GM19023 (cell line): ENCODE data around the gene RRAGC.
"Not testable (repeated sequence)": the region's sequence is repeated elsewhere in the genome, so short reads cannot be mapped to it uniquely, and the experiment has no call there.

Experiments used
- ATAC-seq: cut with Tn5 transposase; IDR thresholded peaks from one replicate; pipeline ENCODE4 v1.9.1; 2021; ENCODE audit warnings: mild to moderate bottlenecking, moderate library complexity; ENCODE audit not compliant: unreplicated experiment

RRAGC gene

GRCh38 chr1:38858833-38859560 lies 575 bp downstream of the RRAGC start:
- ATAC-seq, result peak; percentile 27

DNA sequence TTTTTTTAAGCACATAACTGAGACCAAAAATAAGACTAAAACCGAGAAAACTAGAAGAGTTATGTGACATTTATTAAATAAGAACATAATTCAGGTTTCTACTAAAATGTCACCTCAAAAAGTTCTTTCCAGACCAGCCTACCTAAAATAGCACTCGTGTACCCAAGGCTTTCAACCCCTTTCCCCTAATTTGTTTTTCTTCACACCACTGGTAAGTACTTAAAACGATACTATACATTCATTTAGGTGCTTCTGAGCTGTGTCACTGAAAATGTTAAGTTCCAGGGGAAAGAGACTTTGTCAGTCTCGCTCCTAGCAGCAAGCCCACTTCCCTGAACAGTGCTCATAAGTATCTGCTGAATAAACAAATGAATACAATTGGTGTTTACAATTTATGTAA lies 6.8 kb downstream of the RRAGC start:
- ATAC-seq, result no peak

GRCh38 chr1:38848071-38848470 lies 11.5 kb downstream of the RRAGC start:
- ATAC-seq, result no peak

GRCh38 chr1:38846210-38846609 lies 13.4 kb downstream of the RRAGC start:
- no peak for ATAC-seq

GRCh38 chr1:38845088-38845487 lies 14.5 kb downstream of the RRAGC start:
- not testable (repeated sequence) for ATAC-seq

- ATAC-seq, result no peak
Measured at GRCh38 chr1:38840281-38840680, 19.3 kb downstream of the RRAGC start.

DNA sequence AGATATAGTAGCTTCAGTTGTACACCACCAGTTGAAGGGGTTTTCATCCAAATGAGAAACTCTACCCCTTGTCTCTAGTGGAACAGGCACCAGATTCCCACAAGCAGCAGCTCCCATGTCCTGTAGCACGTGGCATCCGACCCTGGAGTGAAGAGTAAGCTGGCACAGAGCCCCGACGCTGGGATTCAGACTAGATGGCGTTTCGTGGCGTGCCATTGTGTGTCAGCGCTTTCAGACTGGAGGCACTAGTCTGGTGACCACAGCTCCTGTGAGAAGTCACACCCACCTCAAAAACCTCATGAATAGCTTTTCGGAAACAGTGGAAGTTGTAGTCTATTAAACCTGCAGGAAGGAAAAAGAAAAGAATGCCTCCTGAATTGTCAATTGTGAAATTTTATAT lies 20.2 kb downstream of the RRAGC start:
- ATAC-seq, result no peak

DNA sequence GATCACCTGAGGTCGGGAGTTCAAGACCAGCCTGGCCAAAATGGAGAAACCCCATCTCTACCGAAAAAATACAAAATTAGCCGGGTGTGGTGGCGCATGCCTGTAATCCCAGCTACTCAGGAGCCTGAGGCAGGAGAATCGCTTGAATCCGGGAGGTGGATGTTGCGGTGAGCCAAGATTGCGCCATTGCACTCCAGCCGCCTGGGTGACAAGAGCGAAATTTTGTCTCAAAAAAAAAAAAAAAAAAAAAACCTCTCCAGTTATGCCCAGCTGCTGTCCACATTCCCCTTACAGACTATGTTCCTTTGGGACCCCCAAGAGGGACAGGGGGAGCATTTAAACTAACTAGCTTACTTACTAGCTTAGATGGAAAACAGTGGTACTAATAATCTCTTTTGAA lies 23.3 kb downstream of the RRAGC start:
- ATAC-seq, result not testable (repeated sequence)

GRCh38 chr1:38834937-38835827 lies 24.4 kb downstream of the RRAGC start:
- ATAC-seq, result no peak

DNA sequence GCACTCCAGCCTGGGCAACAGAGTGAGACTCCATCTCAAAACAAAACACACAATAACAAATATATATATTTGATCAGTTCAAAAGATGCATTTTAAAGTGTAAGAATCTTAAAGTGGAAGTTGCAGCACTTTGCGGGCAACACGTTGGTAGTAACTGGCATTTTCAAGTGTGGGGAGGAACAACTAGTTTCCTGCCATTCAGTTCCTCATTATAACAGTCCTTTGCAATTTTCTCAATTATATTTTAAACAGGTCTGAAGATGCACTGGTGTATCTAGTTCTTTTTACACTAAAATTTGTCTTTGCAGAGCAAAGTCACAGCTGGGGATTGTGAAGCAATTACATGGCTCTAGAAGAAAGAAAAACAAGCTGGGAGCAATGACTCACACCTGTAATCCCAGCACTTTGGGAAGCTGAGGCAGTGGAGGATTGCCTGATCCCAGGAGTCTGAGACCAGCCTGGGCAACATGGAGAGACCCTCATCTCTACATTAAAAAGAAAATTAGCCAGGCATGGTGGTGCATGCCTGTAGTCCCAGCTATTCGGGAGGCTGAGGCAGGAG lies 25.3 kb downstream of the RRAGC start:
- ATAC-seq, result no peak

- no peak for ATAC-seq
Measured at GRCh38 chr1:38833146-38833545, 26.4 kb downstream of the RRAGC start.

GRCh38 chr1:38832370-38832734 lies 27.2 kb downstream of the RRAGC start:
- ATAC-seq, result no peak

- ATAC-seq, result no peak
Measured at GRCh38 chr1:38831731-38832369, 27.7 kb downstream of the RRAGC start.

DNA sequence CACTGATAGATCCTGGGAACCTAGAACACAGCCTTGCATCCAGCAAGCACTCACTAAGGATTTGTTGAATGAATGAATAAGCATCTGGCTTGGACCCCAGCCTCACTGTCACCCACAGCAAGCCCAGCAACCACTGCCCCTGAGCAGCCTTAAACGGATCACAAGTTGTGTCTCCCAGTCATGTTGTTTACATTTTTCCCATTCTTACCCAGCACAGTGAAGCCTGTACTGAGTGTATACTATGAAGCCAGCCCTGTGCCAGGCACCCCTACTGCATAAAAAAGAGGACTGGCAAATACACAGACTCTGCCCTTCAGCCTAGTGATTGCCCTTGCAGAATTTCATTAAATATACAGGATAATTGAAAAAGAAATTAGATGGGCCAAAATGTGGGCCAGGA lies 30.2 kb downstream of the RRAGC start:
- no peak for ATAC-seq

- ATAC-seq, result no peak
Measured at GRCh38 chr1:38827318-38827717, 32.3 kb downstream of the RRAGC start.

DNA sequence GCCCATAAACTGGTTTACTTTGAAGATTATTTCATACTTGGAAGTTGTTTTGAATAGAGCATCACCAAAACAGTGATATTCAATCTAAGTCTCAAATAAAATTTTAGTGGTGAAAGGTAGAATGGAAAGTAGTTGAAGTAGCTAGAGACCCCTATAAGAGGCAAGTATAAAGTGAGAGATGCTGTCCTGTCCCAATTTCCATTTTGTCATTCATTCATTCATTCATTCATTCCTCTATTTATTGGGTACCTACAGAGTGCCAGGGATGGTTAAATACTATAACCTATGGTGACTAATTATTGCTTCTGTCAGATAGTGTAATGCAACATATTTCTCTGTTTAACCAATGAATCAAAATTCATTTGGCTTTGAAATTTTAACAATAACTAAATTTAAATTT lies 32.7 kb downstream of the RRAGC start:
- no peak for ATAC-seq

- no peak for ATAC-seq
Measured at GRCh38 chr1:38826262-38826661, 33.3 kb downstream of the RRAGC start.

GRCh38 chr1:38820860-38821259 lies 38.7 kb downstream of the RRAGC start:
- ATAC-seq, result no peak

DNA sequence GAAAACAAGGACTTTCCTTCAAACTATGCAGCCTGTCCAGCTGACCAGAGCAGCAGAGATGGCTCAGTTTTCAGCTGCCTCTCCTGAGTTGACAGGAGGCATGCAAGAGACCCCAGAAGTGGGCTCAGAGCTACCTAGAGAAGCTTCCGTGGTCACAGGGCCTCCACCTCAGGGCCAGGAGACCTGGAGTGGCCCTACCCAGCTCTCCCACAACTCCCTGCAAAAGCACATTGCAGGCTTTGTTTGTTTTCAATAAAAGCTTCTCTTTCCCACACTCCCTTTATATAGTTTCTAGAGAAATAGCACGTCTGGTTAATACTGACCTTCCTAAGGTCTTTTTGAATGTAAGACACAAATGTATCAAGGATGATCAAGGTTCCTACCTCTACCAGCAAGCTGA lies 40.1 kb downstream of the RRAGC start:
- ATAC-seq, result no peak

- no peak for ATAC-seq
Measured at GRCh38 chr1:38819040-38819439, 40.5 kb downstream of the RRAGC start.

DNA sequence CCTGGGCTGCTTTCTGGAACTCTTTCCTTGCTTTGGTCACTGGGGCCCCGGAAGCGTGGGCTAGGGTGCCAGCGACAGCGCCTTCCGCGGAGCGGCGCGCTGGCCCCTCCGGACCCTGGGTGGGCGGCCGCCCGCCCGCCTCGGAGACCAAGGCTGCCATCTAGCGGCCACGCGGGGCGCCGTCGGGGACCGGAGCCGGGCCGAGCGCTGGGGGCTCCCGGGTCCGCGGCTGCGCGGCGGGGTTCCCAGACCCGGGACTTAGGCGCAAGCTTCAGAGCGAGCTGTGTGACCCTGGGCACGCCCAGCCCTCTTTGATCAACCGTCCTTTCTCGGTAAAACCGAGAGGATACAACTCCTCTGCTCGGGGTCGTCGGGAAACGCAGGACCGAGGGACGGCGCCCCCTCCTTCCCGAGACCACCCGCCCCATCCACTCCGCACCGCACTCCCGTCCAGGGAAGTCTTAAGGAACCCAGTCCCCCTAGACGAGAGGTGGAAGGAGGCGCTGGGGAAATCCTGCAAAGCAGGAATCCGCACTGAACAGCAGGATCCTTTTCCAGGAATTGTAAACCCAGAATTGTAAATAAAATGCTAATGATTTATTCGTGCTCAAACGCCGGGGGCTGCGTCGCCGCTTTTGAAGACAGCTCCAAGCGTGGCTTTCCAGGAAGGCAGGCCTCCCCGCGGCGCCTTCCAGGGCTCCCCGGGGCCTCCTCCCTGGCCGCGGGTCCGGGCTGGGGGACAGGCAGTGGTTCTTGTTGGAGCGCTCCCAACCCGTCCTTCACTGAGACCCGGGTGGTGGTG lies 41.2 kb downstream of the RRAGC start:
- ATAC-seq, result no peak
